Fibroblast of skin of right quadriceps (primary cell): ENCODE results near the gene STAMBPL1.

Experiments used
- DNase-seq: peaks from one replicate; pipeline ENCODE4 v3.0.0-alpha.2; 2013

Gene STAMBPL1

GRCh38 chr10:88858491-88858890 lies 21.6 kb upstream of the STAMBPL1 start:
- DNase-seq = no peak

- DNase-seq = no peak
These were observed 19.0 kb upstream of the STAMBPL1 start for GRCh38 chr10:88861036-88861435.

DNA sequence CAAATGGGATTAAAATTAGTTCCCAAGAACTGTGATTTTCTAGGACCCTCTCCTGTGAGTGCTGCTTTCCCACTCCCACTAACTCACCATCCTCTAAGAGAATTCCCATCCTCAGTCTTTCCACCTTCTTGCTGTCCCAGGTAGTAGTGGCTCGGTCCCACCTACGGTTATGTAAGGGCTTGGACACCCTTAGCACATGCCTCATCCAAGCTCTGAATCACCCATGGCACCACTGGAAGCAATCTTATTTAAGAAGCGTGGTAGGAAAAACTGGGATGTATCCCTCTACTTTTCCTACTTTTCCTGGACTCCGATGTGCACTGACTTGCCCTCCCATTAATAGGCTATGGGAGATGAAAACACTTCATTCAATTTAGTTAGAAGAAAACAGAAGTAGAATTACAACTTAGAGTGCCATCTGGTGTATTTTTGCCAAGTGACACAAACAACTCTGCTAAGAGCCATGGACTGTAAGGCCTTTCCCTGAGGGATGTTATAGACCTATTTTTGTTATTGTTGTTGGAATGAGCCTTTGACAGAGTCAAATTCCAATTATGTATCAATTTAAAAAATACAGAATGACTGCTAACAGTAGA lies 14.7 kb upstream of the STAMBPL1 start:
- DNase-seq = no peak

DNA sequence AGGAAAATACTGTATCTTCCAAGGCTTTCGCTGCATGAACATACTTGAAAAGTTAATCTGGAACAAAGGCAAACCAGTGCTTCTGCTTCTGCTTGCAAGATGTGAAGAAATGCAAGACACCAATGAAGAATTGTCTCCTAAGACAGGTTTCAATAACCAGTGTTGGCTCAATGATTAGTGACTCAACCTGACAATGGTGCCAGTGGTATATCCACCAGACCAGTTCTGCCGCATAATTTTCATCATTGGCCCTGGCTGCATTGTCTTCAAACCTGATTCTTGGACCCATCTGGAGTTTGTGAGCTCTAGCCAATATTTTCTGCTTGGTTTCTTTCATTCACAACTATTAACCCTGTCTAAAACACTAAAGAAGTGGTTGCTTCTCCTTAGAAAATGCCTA lies 13.6 kb upstream of the STAMBPL1 start:
- DNase-seq = no peak

DNA sequence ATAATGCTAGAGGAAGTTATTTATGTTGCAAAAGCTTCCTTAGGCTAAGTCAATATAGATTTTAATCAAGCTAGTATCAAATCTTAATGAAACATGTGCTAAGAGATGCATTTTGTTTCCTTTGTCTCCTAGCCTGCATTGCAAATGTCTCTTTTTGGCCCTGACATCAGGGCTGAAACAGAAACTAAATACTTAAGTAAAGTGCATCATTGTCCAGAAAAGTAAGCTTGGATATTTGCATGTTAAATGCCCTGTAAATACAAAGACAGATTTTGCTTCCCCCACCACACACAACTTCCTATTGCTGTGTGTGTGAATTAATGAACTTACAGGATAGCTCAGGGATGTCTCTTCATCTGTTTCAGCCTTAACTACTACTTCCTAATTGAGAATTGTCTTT lies 10.0 kb upstream of the STAMBPL1 start:
- no peak for DNase-seq

- no peak for DNase-seq
These were observed 6.3 kb upstream of the STAMBPL1 start for GRCh38 chr10:88873757-88874156.

DNA sequence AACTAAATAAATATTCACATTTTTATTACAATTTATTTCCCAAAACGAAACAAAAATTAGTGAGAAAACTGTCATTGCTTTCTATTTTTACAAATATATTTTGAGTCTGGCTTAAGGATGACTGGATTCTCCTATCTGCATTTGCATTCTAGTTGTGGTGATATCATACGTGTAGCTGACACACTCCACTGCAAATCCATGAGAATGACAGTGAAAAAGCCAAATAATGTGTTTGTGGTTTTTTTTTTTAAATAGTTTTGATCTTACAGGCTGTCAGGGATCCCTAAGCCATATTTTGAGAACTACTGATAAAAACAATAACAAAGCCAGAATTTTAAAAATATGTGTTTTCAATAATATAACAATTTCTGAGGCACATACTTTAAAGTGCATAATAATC lies 5.8 kb upstream of the STAMBPL1 start:
- peak; percentile 46 for DNase-seq

DNA sequence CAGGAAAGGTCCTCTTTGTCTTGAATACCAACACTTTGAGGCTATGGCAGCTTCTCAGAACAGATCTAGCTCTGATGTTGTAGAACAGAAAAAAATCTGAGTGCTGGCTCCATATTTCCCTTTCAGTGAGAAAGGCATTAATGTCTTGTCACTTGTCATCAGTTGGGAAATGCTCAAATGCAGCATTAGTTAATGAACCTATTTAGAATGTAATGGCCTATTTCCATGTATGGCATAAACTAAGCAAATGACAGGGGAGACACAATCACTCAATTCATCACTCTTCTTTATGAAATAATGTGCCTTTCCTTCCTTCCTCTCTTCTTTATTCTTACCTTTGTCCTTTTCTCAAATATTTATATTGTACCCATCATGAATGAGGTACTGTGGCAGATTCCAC lies 5.0 kb upstream of the STAMBPL1 start:
- no peak for DNase-seq

DNA sequence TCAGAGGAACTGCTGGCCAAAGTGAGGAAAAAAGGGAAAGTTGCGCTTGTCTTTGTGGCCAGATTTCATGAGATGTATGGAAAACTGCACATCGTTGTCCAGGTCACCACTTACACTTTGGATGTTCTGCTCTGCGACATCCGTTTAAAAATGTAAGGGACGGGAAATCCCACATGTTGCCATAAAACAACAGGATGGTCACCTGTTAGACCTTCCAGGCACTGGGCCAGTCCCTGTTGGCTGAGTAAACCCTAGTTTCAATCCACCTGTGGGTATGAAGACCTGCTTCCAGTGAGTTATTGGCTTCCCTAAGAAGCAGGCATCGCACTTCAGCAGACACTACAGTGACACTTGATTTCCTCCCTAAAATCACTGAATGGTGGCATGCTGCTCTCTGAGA lies 2.7 kb upstream of the STAMBPL1 start:
- no peak for DNase-seq

DNA sequence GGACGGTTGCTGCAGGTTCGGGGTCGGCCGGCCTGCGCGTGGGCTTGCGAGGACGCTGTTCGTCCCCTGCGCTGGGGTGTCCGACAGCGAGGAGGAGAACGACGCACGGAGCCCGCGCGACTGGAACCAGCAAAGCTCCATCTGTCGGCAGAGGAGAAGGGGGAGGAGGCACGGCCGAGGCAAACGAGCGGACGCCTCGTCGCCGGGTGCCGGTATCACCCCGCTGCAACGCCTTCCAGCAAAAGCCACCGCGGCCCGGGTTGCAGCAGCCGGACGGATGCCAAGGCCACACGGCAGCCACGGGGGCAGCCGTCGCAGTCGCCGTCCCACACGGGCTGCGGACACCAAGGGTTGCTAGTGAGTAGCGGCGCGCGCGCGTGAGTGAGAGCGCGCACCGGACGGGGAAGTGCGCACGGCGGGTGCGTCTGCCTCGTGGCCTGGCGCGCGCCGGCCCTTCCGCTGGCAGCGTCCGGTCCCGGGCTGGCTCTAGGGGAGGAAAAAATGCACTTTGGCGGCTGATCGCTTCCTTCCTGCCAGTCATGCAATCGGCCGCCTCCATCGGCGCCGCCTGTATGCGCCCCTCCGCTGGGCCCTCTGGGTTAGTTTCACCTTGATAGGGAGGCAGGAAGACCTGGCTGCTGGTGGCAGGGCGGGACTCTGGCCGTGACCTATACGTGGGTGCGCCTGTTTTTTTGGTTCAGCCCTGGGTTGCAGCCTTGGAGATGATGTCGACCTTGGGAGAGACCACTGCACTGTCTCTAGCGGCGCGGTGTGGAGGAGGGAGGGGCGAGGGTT lies 434 bp downstream of the STAMBPL1 start:
- DNase-seq = peak; percentile 66

DNA sequence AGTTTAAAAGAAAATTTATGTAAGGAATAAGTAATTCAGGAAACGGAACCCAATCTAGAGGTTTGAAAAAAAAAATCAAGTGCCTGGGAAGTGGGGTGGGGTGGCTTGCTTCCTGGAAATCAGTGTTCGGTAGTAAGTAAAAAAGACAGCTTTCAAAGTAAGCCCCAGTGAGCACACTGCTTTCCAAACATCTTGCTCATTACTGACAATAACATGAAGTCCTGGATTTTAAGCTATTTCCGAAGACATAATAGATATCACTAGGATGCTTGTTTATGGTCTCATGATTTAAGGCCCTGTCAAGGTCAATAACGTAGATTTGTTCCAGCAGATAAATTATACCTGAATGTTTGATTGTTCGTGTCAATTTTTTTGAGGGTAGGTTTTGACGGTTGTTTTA lies 1.3 kb downstream of the STAMBPL1 start:
- no peak for DNase-seq

GRCh38 chr10:88881922-88882645 lies 2.0 kb downstream of the STAMBPL1 start:
- no peak for DNase-seq

DNA sequence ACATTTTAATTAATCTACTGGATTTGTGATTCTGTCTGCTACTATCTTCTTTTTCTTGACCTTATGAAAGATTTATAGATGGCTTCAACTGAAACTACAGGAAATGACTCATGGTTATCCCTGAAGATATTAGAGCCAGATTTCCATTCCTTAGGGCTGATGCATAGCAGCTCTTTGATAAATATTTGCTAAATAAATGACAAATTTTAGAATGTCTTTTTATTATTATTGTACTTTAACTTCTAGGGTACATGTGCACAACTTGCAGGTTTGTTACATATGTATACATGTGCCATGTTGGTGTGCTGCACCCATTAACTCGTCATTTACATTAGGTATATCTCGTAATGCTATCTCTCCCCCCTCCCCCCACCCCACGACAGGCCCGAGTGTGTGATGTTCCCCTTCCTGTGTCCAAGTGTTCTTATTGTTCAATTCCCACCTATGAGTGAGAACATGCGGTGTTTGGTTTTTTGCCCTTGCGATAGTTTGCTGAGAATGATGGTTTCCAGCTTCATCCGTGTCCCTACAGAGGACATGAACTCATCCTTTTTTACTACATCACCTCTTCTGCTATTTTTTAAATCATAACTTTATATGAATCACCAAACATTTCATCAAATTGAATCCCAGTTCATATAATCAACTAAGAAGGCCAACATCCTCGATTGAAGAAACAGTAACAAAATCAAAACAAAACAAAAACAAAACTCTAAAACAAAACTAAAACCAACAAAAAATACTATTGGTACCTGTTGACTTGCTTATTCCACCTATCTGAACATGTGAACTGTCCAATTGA lies 2.8 kb downstream of the STAMBPL1 start:
- peak; percentile 82 for DNase-seq

DNA sequence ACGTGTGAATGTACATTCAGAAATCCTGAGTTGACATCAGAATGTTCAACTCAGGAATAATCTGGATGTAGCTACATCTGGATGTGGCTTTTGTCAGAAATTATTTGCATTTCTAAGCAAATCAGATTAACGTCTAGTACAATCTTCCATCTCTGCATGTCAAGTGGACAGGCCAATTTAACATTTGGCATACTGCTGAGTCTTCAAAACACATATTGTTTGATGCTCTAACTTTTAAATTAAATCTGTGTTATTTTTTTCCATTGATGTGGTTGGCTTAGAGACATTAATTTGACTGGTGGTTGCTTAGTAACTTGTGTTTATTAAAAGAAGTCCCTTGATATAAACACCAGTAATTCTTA lies 3.4 kb downstream of the STAMBPL1 start:
- DNase-seq = no peak

DNA sequence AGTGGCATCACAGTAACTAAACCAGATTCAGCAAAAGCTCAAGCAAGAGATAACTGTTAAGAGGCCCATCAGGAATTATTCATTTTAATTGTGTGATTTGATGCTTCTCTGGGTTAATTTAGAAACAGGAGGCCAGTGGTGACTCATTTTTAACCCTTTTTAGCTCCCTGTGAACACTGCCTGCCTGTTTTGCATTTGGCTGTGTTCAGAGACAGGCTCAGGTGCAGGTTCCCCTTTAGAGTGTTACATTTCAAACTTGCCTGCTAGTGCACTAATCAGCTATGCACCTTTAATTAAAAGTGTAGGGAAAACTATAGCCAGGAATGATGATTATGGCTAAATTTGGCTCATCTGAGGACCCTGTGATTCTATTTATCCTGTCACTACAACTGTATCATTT lies 6.5 kb downstream of the STAMBPL1 start:
- no peak for DNase-seq

- DNase-seq = no peak
These were observed 8.9 kb downstream of the STAMBPL1 start for GRCh38 chr10:88888810-88889445.

GRCh38 chr10:88889559-88890337 lies 9.7 kb downstream of the STAMBPL1 start:
- DNase-seq = no peak

DNA sequence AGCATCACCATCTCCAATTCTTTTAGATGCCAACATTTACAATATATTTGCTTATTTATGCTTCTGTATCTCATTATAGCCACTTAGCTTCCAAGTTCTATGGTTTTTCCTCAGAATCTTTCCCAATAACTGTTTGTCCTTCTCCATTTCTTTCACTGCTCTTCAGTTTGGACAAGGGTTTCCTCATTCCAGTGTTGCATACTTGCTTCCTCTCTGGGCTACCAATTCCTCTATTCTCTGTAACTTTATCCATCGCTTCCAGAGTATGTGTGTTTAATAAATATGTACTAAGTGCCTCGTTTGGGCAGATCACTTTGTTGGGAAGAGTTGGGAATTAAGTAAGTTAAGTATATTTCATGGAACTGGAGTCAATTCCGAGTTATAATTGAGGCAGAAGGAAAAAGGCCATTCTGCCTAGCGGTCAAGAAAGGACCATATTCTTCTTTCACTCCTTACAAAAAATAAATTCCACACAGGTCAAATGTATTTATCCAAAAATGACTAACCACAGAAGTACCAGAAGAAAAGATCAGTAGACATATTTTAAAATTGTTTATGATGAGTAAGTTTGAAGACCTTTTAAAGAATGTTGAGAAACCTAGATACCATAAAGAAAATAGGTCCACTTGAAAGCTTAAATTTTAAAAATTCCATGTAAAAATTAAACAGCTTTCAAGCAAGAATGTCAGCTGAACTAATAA lies 10.8 kb downstream of the STAMBPL1 start:
- peak; percentile 11 for DNase-seq

- DNase-seq = peak; percentile 60
These were observed 12.3 kb downstream of the STAMBPL1 start for GRCh38 chr10:88892222-88892967.

GRCh38 chr10:88893611-88894010 lies 13.6 kb downstream of the STAMBPL1 start:
- peak; percentile 44 for DNase-seq

- no peak for DNase-seq
These were observed 15.2 kb downstream of the STAMBPL1 start for GRCh38 chr10:88895250-88895649.
